Small intestine (tissue), 7 donors: ENCODE measurements around the gene PARD6B. TPM values are rescaled to one million over a fixed set of nuclear protein-coding genes. Genes with fewer than 3 reads are reported as not detected.

Experiments
- DNase-seq, 2 donors: peaks; one replicate each; pipeline versions ENCODE4 v3.0.0 to v3.0.0-alpha.2; 2013
- FAIRE-seq: peaks from 2 replicates; lab custom pipeline; 2012; peaks lifted over from hg19 to GRCh38; lab: Jason Lieb, UNC
- H3K27ac ChIP-seq, 3 donors: one replicate each; pipeline ENCODE4 v1.5.1; 2013; ENCODE audit warnings: low read length in 2 of 3, mild to moderate bottlenecking in 2 of 3, control low read depth in 1 of 3, inconsistent platforms in 1 of 3, low read depth in 1 of 3, moderate library complexity in 1 of 3
- H3K27me3 ChIP-seq, 3 donors: one replicate each; pipeline ENCODE4 v1.6.1; 2013; ENCODE audit warnings: low read length in 3 of 3, inconsistent platforms in 1 of 3; ENCODE audit not compliant: control insufficient read depth in 3 of 3, insufficient read depth in 3 of 3
- H3K36me3 ChIP-seq, 3 donors: one replicate each; pipeline ENCODE4 v1.6.1; 2013; ENCODE audit warnings: low read length in 3 of 3, inconsistent platforms in 1 of 3, low read depth in 1 of 3, mild to moderate bottlenecking in 1 of 3, moderate library complexity in 1 of 3; ENCODE audit not compliant: control insufficient read depth in 3 of 3, insufficient read depth in 2 of 3
- H3K4me1 ChIP-seq, 3 donors: one replicate each; pipeline ENCODE4 v1.6.1; 2013; ENCODE audit warnings: low read length in 2 of 3, inconsistent platforms in 1 of 3, low read depth in 1 of 3, mild to moderate bottlenecking in 1 of 3, moderate library complexity in 1 of 3; ENCODE audit not compliant: control insufficient read depth in 3 of 3, insufficient read depth in 2 of 3
- H3K4me3 ChIP-seq, 3 donors: one replicate each; pipeline ENCODE4 v1.5.1; 2013; ENCODE audit warnings: low read length in 3 of 3, control low read depth in 1 of 3, inconsistent platforms in 1 of 3, low read depth in 1 of 3, mild to moderate bottlenecking in 1 of 3, moderate library complexity in 1 of 3
- H3K9me3 ChIP-seq, 2 donors: one replicate each; pipeline ENCODE4 v1.6.1; 2013; ENCODE audit warnings: low read depth in 1 of 2, low read length in 1 of 2; ENCODE audit not compliant: control insufficient read depth in 2 of 2, insufficient read depth in 1 of 2
- WGBS, 3 donors: extraction: QIAGEN DNeasy Blood & Tissue Kit; methylation state at CpG; one replicate each; pipeline ENCODE4 v1.1.7; 2013; 5-methylcytosine and 5-hydroxymethylcytosine counted together
- polyA plus RNA-seq, 4 donors: library from polyadenylated mRNA; stranded (reverse) in 3 of 4; unstranded in 1 of 4; fragments of 200-250 nt in 3 of 4; fragments of 120-200 nt in 1 of 4; gene quantifications; one replicate each; pipeline versions ENCODE4 v1.2.1 to v1.2.3, GENCODE V29; 2013
- donor health status: healthy with polysubstance abuse.
- donor health status: control.
- donor health status: control.
- donor health status: Bipolar disorder and iron deficiency.
- donor health status: healthy.

PARD6B gene
- polyA plus RNA-seq, 4 donors, result 2.4 to 14.3 (median 9.0) TPM

DNA sequence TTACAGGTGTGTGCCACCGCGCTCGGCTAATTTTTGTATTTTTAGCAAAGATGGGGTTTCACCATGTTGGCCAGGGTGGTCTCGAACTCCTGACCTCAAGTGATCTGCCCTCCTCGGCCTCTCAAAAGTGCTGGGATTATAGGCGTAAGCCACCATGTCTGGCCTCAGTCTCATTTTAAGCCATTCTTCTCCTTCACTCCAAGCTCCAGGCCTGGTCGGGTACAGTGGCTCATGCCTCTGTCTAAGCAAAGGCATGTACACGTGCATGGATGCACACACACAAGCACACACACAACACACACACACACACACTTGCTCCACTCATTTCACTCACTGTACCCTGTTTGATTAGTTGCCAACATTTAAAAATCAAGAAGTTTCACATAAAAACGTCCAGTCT is 7.7 kb upstream of the PARD6B start:
- Histone ChIP-seq H3K9me3 (no peaks in the 10 kb centered on the region), H3K27ac (no peak overlapping the region), H3K27me3 (no peaks in the 10 kb centered on the region), H3K36me3 (no peaks in the 10 kb centered on the region), H3K4me1 (peaks cover 0 to 32% (median 2%) of the 10 kb centered on the region in 3 donors), H3K4me3 (no peak overlapping the region)
- 88 to 94% (median 91%) methylated on average over 9 of the region's 9 CpGs for WGBS, 3 donors
- no peak for FAIRE-seq
- no peak for DNase-seq

GRCh38 chr20:50724112-50724725 is 7.2 kb upstream of the PARD6B start:
- Histone ChIP-seq H3K4me1 (peaks cover 0 to 36% (median 2%) of the 10 kb centered on the region in 3 donors), H3K9me3 (no peaks in the 10 kb centered on the region), H3K27me3 (no peaks in the 10 kb centered on the region), H3K27ac (peak overlapping the region in 1 of 3 donors; percentile 9), H3K4me3 (no peak overlapping the region), H3K36me3 (no peaks in the 10 kb centered on the region)
- WGBS, 3 donors, result 88 to 94% (median 88%) methylated on average over 7 of the region's 7 CpGs
- no peak for FAIRE-seq
- no peak for DNase-seq

- Histone ChIP-seq H3K4me1 (peaks cover 0 to 45% (median 2%) of the 10 kb centered on the region in 3 donors), H3K27me3 (no peaks in the 10 kb centered on the region), H3K27ac (peak overlapping the region in 1 of 3 donors; percentile 9), H3K9me3 (no peaks in the 10 kb centered on the region), H3K4me3 (no peak overlapping the region), H3K36me3 (no peaks in the 10 kb centered on the region)
- no peak for FAIRE-seq
- no peak for DNase-seq
- WGBS, 3 donors, result 61 to 68% (median 61%) methylated on average over 14 of the region's 14 CpGs
Measured at GRCh38 chr20:50724851-50725723, 6.3 kb upstream of the PARD6B start.

- Histone ChIP-seq H3K4me3 (no peak overlapping the region), H3K9me3 (no peaks in the 10 kb centered on the region), H3K27me3 (no peaks in the 10 kb centered on the region), H3K27ac (no peak overlapping the region), H3K36me3 (no peaks in the 10 kb centered on the region), H3K4me1 (peaks cover 0 to 51% (median 2%) of the 10 kb centered on the region in 3 donors)
- no peak for DNase-seq
- 93 to 94% (median 94%) methylated on average over 10 of the region's 10 CpGs for WGBS, 3 donors
- no peak for FAIRE-seq
Measured at GRCh38 chr20:50725724-50726005, 5.7 kb upstream of the PARD6B start.

GRCh38 chr20:50726955-50727791 is 4.2 kb upstream of the PARD6B start:
- no peaks in the 10 kb centered on the region for H3K9me3 ChIP-seq
- peak overlapping the region in 1 of 3 donors; percentile 17 for H3K4me3 ChIP-seq
- H3K4me1 ChIP-seq, result peaks cover 0 to 51% (median 2%) of the 10 kb centered on the region in 3 donors
- WGBS, 3 donors, result 68 to 74% (median 69%) methylated on average over 4 of the region's 4 CpGs
- H3K27ac ChIP-seq, result peak overlapping the region in 1 of 3 donors; percentile 93
- FAIRE-seq, result no peak
- no peaks in the 10 kb centered on the region for H3K27me3 ChIP-seq
- no peak for DNase-seq
- no peaks in the 10 kb centered on the region for H3K36me3 ChIP-seq

DNA sequence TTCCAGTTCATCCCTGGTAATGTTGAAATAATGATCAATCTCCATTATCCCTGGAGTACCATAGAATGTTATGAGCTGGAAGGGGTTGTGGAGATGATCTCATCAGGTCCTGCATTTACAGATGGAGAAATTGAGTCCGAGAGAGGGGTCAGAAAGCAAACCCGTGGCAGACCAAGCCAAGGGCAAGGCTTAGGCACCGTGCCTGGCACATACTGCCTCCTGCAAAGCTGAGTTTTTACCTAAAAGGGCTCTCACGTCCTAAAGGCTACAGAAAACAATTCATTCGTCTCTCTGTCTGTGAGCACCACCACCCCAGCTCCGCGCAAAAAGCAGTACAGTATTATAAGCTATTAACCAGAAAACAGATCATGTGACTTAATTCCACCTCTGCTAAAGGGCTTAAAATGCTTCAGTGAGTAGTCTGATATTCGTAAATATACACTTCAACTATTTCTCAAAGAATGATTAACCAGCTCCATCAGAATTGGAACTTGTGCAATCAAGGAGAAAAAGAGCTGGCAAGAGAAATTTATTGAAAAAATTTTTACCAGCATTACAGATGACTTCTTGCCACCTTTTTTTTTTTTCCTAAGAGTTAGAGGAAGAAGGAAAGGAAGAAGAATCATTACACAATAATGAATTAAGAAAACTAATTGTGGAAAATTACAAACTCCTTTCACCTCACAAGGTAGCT is 3.4 kb upstream of the PARD6B start:
- 41 to 58% (median 41%) methylated on average over 8 of the region's 8 CpGs for WGBS, 3 donors
- Histone ChIP-seq H3K4me3 (peak overlapping the region in 1 of 3 donors; percentile 17), H3K36me3 (no peaks in the 10 kb centered on the region), H3K27ac (peak overlapping the region; percentile 90 to 93 (median 93)), H3K9me3 (no peaks in the 10 kb centered on the region), H3K4me1 (peaks cover 0 to 51% (median 2%) of the 10 kb centered on the region in 3 donors), H3K27me3 (no peaks in the 10 kb centered on the region)
- DNase-seq, result peak; percentile 28 to 71
- FAIRE-seq, result no peak

DNA sequence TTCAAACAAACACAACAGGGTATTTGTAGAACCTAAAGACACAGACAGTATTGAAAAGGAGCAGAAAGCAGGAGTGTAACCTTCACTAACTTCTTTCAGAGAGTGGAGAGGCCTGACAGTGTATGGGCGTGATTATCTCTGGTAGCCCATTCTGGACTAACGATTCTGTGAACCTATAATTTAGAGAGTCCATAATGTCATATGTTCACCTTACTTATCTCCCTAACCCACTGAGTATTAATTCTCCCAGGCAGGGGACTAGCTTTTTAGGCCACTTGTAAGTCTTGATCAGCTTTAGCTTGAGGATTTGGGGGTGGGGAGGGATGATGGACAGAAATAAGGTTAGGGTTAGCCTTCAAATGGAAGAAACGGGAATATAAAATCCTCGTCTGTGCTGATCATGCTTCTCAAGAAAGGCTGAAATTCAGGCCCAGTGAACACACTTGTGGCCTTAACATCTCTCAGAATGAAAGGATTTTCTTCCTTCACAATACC is 2.8 kb upstream of the PARD6B start:
- no peak for DNase-seq
- Histone ChIP-seq H3K27me3 (no peaks in the 10 kb centered on the region), H3K4me1 (peaks cover 0 to 51% (median 2%) of the 10 kb centered on the region in 3 donors), H3K36me3 (no peaks in the 10 kb centered on the region), H3K9me3 (no peaks in the 10 kb centered on the region), H3K27ac (peak overlapping the region; percentile 90 to 93 (median 93)), H3K4me3 (no peak overlapping the region)
- WGBS, 3 donors, result 50 to 72% (median 70%) methylated on average over 4 of the region's 4 CpGs
- no peak for FAIRE-seq
